ENCODE data around the gene ZNF331.

ZNF331 gene

GRCh38 chr19:53579518-53579917 lies 41.6 kb downstream of the ZNF331 start:
- no peak for DNase-seq

- no peak for DNase-seq
Observed at GRCh38 chr19:53580871-53581835, 43.2 kb downstream of the ZNF331 start.

GRCh38 chr19:53581871-53582279 lies 43.9 kb downstream of the ZNF331 start:
- no peak for DNase-seq

- no peak for DNase-seq
Observed at GRCh38 chr19:53583181-53583580, 45.2 kb downstream of the ZNF331 start.

GRCh38 chr19:53586277-53586691 lies 48.3 kb downstream of the ZNF331 start:
- DNase-seq = no peak

- DNase-seq = no peak
Observed at GRCh38 chr19:53594811-53595509, 57.0 kb downstream of the ZNF331 start.

GRCh38 chr19:53595510-53595867 lies 57.5 kb downstream of the ZNF331 start:
- DNase-seq = no peak

- no peak for DNase-seq
Observed at GRCh38 chr19:53596056-53596455, 58.1 kb downstream of the ZNF331 start.

- no peak for DNase-seq
Observed at GRCh38 chr19:53597023-53597422, 59.1 kb downstream of the ZNF331 start.

- DNase-seq = no peak
Observed at GRCh38 chr19:53598361-53598760, 60.4 kb downstream of the ZNF331 start.

- no peak for DNase-seq
Observed at GRCh38 chr19:53600217-53600616, 62.3 kb downstream of the ZNF331 start.

GRCh38 chr19:53606031-53606430 lies 68.1 kb downstream of the ZNF331 start:
- DNase-seq = no peak

- no peak for DNase-seq
Observed at GRCh38 chr19:53608381-53608780, 70.4 kb downstream of the ZNF331 start.

- no peak for DNase-seq
Observed at GRCh38 chr19:53612762-53613526, 75.0 kb downstream of the ZNF331 start.

GRCh38 chr19:53621885-53622740 lies 84.2 kb downstream of the ZNF331 start:
- no peak for DNase-seq

- no peak for DNase-seq
Observed at GRCh38 chr19:53624771-53625545, 87.0 kb downstream of the ZNF331 start.

GRCh38 chr19:53626486-53626885 lies 88.5 kb downstream of the ZNF331 start:
- no peak for DNase-seq

- no peak for DNase-seq
Observed at GRCh38 chr19:53626976-53627375, 89.0 kb downstream of the ZNF331 start.
